ENCODE results near the gene BMP2.

DNA sequence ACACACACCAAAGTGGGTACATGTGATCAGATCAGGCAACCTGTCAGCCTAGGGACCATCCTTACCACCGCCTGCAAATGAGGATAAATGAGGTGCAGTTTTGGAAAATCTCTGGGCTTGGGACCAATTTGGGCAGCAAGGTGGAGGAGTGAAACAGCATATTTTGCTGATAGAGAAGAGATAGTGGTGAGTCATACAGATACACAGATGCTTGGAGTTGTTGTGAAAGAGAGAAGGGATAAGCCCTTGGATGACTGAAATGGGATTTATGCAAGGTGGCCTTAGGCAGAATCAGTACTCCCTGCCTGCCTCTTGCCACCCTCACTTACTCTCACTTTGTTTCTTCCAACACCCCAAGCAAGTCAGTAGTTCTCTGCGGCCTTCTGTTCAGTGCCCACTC lies 34.7 kb downstream of the BMP2 start:
- no peak for TF ChIP-seq POLR2AphosphoS5 (IDR thresholded peaks at IDR 0.05; ENCODE audit: borderline replicate concordance, low read depth, low read length)
- no peak for TF ChIP-seq EZH2 (IDR thresholded peaks at IDR 0.05)
- no peak for TF ChIP-seq FOXP2 (optimal IDR thresholded peaks at IDR 0.05; ENCODE audit: control extremely low read depth, extremely low read length, insufficient read depth)
